ENCODE measurements around the gene PDS5A.
A peak's percentile ranks its signal among the peaks of the same experiment; 100 is the strongest.
"Not testable (repeated sequence)": the region's sequence is repeated elsewhere in the genome, so short reads cannot be mapped to it uniquely, and the experiment has no call there.

Gene PDS5A

GRCh38 chr4:39838431-39838830 lies 139.3 kb downstream of the PDS5A start:
- not testable (repeated sequence) for DNase-seq (ENCODE audit: low read depth in 2 of 2)

GRCh38 chr4:39834269-39834668 lies 143.4 kb downstream of the PDS5A start:
- DNase-seq (ENCODE audit: low read depth in 2 of 2) = no peak

GRCh38 chr4:39825741-39826231 lies 151.9 kb downstream of the PDS5A start:
- no peak for DNase-seq (ENCODE audit: low read depth in 2 of 2)

GRCh38 chr4:39825090-39825489 lies 152.6 kb downstream of the PDS5A start:
- DNase-seq (ENCODE audit: low read depth in 2 of 2) = no peak

GRCh38 chr4:39823191-39823590 lies 154.5 kb downstream of the PDS5A start:
- peak; percentile 42 to 44 for DNase-seq (ENCODE audit: low read depth in 2 of 2)

- DNase-seq (ENCODE audit: low read depth in 2 of 2) = no peak
These were observed 155.0 kb downstream of the PDS5A start for GRCh38 chr4:39822662-39823061.

GRCh38 chr4:39821951-39822350 lies 155.8 kb downstream of the PDS5A start:
- DNase-seq (ENCODE audit: low read depth in 2 of 2) = no peak

GRCh38 chr4:39820186-39820585 lies 157.5 kb downstream of the PDS5A start:
- DNase-seq (ENCODE audit: low read depth in 2 of 2) = no peak

GRCh38 chr4:39818646-39819045 lies 159.1 kb downstream of the PDS5A start:
- DNase-seq (ENCODE audit: low read depth in 2 of 2) = no peak

- DNase-seq (ENCODE audit: low read depth in 2 of 2) = no peak
These were observed 163.1 kb downstream of the PDS5A start for GRCh38 chr4:39814403-39815185.

GRCh38 chr4:39813761-39814160 lies 163.9 kb downstream of the PDS5A start:
- not testable (repeated sequence) for DNase-seq (ENCODE audit: low read depth in 2 of 2)

GRCh38 chr4:39813033-39813432 lies 164.7 kb downstream of the PDS5A start:
- not testable (repeated sequence) for DNase-seq (ENCODE audit: low read depth in 2 of 2)

GRCh38 chr4:39812500-39812899 lies 165.2 kb downstream of the PDS5A start:
- no peak for DNase-seq (ENCODE audit: low read depth in 2 of 2)

- DNase-seq (ENCODE audit: low read depth in 2 of 2) = no peak
These were observed 169.4 kb downstream of the PDS5A start for GRCh38 chr4:39808231-39808749.

- DNase-seq (ENCODE audit: low read depth in 2 of 2) = no peak
These were observed 175.7 kb downstream of the PDS5A start for GRCh38 chr4:39802005-39802404.

- not testable (repeated sequence) for DNase-seq (ENCODE audit: low read depth in 2 of 2)
These were observed 184.7 kb downstream of the PDS5A start for GRCh38 chr4:39792976-39793375.

- DNase-seq (ENCODE audit: low read depth in 2 of 2) = no peak
These were observed 185.2 kb downstream of the PDS5A start for GRCh38 chr4:39792529-39792928.

GRCh38 chr4:39792128-39792527 lies 185.6 kb downstream of the PDS5A start:
- DNase-seq (ENCODE audit: low read depth in 2 of 2) = no peak

- no peak for DNase-seq (ENCODE audit: low read depth in 2 of 2)
These were observed 190.9 kb downstream of the PDS5A start for GRCh38 chr4:39786838-39787237.

- DNase-seq (ENCODE audit: low read depth in 2 of 2) = no peak
These were observed 192.6 kb downstream of the PDS5A start for GRCh38 chr4:39785083-39785482.

GRCh38 chr4:39781988-39782387 lies 195.7 kb downstream of the PDS5A start:
- DNase-seq (ENCODE audit: low read depth in 2 of 2) = not testable (repeated sequence)
